Measurements from ENCODE around the gene RWDD1. TPM values are rescaled to one million over a fixed set of nuclear protein-coding genes. Genes with fewer than 3 reads are reported as not detected.
"Not testable (repeated sequence)": the region's sequence is repeated elsewhere in the genome, so short reads cannot be mapped to it uniquely, and the experiment has no call there.

The RWDD1 gene
- total and polyA plus RNA-seq, 2 donors: 37.1 to 62.1 TPM

GRCh38 chr6:116603916-116604315 is 32.6 kb downstream of the RWDD1 start:
- not testable (repeated sequence) for H3K4me3 ChIP-seq (ENCODE audit: low read depth, low read length); H3K27ac ChIP-seq (ENCODE audit: low read depth); H3K4me1 ChIP-seq (ENCODE audit: insufficient read depth); H3K36me3 ChIP-seq (ENCODE audit: insufficient read depth); DNase-seq (ENCODE audit: extremely low spot score)
- 92% methylated on average over 3 of the region's 3 CpGs for WGBS

- not testable (repeated sequence) for DNase-seq (ENCODE audit: extremely low spot score); H3K36me3 ChIP-seq (ENCODE audit: insufficient read depth); H3K27ac ChIP-seq (ENCODE audit: low read depth); H3K4me3 ChIP-seq (ENCODE audit: low read depth, low read length); H3K4me1 ChIP-seq (ENCODE audit: insufficient read depth)
- WGBS: 90% methylated on average over 3 of the region's 3 CpGs
These were observed 33.6 kb downstream of the RWDD1 start for GRCh38 chr6:116604868-116605267.

- DNase-seq (ENCODE audit: extremely low spot score): no peak
- Histone ChIP-seq H3K4me1 (ENCODE audit: insufficient read depth) (no peaks in the 10 kb centered on the region), H3K4me3 (ENCODE audit: low read depth, low read length) (no peak overlapping the region), H3K36me3 (ENCODE audit: insufficient read depth) (no peaks in the 10 kb centered on the region), H3K27ac (ENCODE audit: low read depth) (no peak overlapping the region)
- WGBS: 98% methylated on average over 4 of the region's 4 CpGs
These were observed 34.6 kb downstream of the RWDD1 start for GRCh38 chr6:116605935-116606334.

- H3K4me1 ChIP-seq (ENCODE audit: insufficient read depth): no peaks in the 10 kb centered on the region
- no peak overlapping the region for H3K4me3 ChIP-seq (ENCODE audit: low read depth, low read length)
- WGBS: 41% methylated on average over 4 of the region's 4 CpGs
- no peak overlapping the region for H3K27ac ChIP-seq (ENCODE audit: low read depth)
- H3K36me3 ChIP-seq (ENCODE audit: insufficient read depth): no peaks in the 10 kb centered on the region
- DNase-seq (ENCODE audit: extremely low spot score): no peak
These were observed 39.8 kb downstream of the RWDD1 start for GRCh38 chr6:116611056-116611455.

GRCh38 chr6:116615937-116616736 is 44.8 kb downstream of the RWDD1 start, which contains the start of gene RSPH4A:
Gene RSPH4A, plus strand, starts transcription at chr6:116616479. Its CDS starts 145 bp downstream, at chr6:116616624.
- H3K4me3 ChIP-seq (ENCODE audit: low read depth, low read length): peak within 1 kb of the TSS; percentile 43
- WGBS: under 1% methylated on average over 29 of the region's 29 CpGs
- H3K4me1 ChIP-seq (ENCODE audit: insufficient read depth): no peaks in the 10 kb centered on the region
- peak; percentile 98 for DNase-seq (ENCODE audit: extremely low spot score)
- H3K27ac ChIP-seq (ENCODE audit: low read depth): peak within 1 kb of the TSS; percentile 12
- no peaks in the 10 kb centered on the region for H3K36me3 ChIP-seq (ENCODE audit: insufficient read depth)

- no peak for DNase-seq (ENCODE audit: extremely low spot score)
- H3K27ac ChIP-seq (ENCODE audit: low read depth): peak overlapping the region; percentile 12
- H3K4me1 ChIP-seq (ENCODE audit: insufficient read depth): no peaks in the 10 kb centered on the region
- under 1% methylated on average over 16 of the region's 16 CpGs for WGBS
- H3K36me3 ChIP-seq (ENCODE audit: insufficient read depth): no peaks in the 10 kb centered on the region
- peak overlapping the region; percentile 43 for H3K4me3 ChIP-seq (ENCODE audit: low read depth, low read length)
These were observed 45.4 kb downstream of the RWDD1 start for GRCh38 chr6:116616737-116617053.

- H3K4me3 ChIP-seq (ENCODE audit: low read depth, low read length): no peak overlapping the region
- no peaks in the 10 kb centered on the region for H3K4me1 ChIP-seq (ENCODE audit: insufficient read depth)
- WGBS: 57% methylated on average over 3 of the region's 3 CpGs
- H3K36me3 ChIP-seq (ENCODE audit: insufficient read depth): no peaks in the 10 kb centered on the region
- H3K27ac ChIP-seq (ENCODE audit: low read depth): peak overlapping the region; percentile 23
- DNase-seq (ENCODE audit: extremely low spot score): no peak
These were observed 52.9 kb downstream of the RWDD1 start for GRCh38 chr6:116624036-116624805.

- DNase-seq (ENCODE audit: extremely low spot score): no peak
- no peaks in the 10 kb centered on the region for H3K36me3 ChIP-seq (ENCODE audit: insufficient read depth)
- 95% methylated on average over 3 of the region's 3 CpGs for WGBS
- H3K27ac ChIP-seq (ENCODE audit: low read depth): no peak overlapping the region
- no peak overlapping the region for H3K4me3 ChIP-seq (ENCODE audit: low read depth, low read length)
- H3K4me1 ChIP-seq (ENCODE audit: insufficient read depth): peaks cover 1% of the 10 kb centered on the region
These were observed 54.6 kb downstream of the RWDD1 start for GRCh38 chr6:116625872-116626271.

GRCh38 chr6:116629563-116629981 is 58.3 kb downstream of the RWDD1 start:
- 61% methylated on average over 5 of the region's 5 CpGs for WGBS
- DNase-seq (ENCODE audit: extremely low spot score): no peak
- no peak overlapping the region for H3K27ac ChIP-seq (ENCODE audit: low read depth)

GRCh38 chr6:116631379-116631990 is 60.2 kb downstream of the RWDD1 start:
- H3K36me3 ChIP-seq (ENCODE audit: insufficient read depth): peaks cover 2% of the 10 kb centered on the region
- H3K4me3 ChIP-seq (ENCODE audit: low read depth, low read length): no peak overlapping the region
- H3K4me1 ChIP-seq (ENCODE audit: insufficient read depth): peaks cover 1% of the 10 kb centered on the region
- 63% methylated on average over 5 of the region's 5 CpGs for WGBS
- no peak overlapping the region for H3K27ac ChIP-seq (ENCODE audit: low read depth)
- no peak for DNase-seq (ENCODE audit: extremely low spot score)

More at GRCh38 chr6:116629563-116629981, 58.3 kb downstream of the RWDD1 start:
- no peak overlapping the region for H3K4me3 ChIP-seq (ENCODE audit: low read depth, low read length)
- peaks cover 1% of the 10 kb centered on the region for H3K4me1 ChIP-seq (ENCODE audit: insufficient read depth)
- no peaks in the 10 kb centered on the region for H3K36me3 ChIP-seq (ENCODE audit: insufficient read depth)

GRCh38 chr6:116633685-116634084 is 62.4 kb downstream of the RWDD1 start:
- Histone ChIP-seq H3K4me1 (ENCODE audit: insufficient read depth) (peaks cover 1% of the 10 kb centered on the region), H3K36me3 (ENCODE audit: insufficient read depth) (peaks cover 2% of the 10 kb centered on the region), H3K27ac (ENCODE audit: low read depth) (no peak overlapping the region), H3K4me3 (ENCODE audit: low read depth, low read length) (no peak overlapping the region)
- 84% methylated on average over 2 of the region's 2 CpGs for WGBS
- DNase-seq (ENCODE audit: extremely low spot score): no peak
